H1 (cell line): ENCODE data around the gene LDLRAD4. TPM values are rescaled to one million over a fixed set of nuclear protein-coding genes. Genes with fewer than 3 reads are reported as not detected.

Experiments
- CTCF ChIA-PET: fragments of 300-600 bp; sonication (Branson Sonifier 250); formaldehyde crosslinking; loops from one replicate; lab custom pipeline; 2021; ENCODE audit not compliant: partially characterized antibody; lab: Charles Lee
- POLR2A ChIA-PET: fragments of 300-600 bp; sonication (Branson Sonifier 250); formaldehyde crosslinking; loops from one replicate; lab custom pipeline; 2021; ENCODE audit warnings: inconsistent platforms; ENCODE audit not compliant: partially characterized antibody; lab: Charles Lee
- DNase-seq, 2 experiments: peaks; one replicate each; pipeline versions ENCODE4 v3.0.0 to v3.0.0-alpha.2; 2010 to 2022; ENCODE audit warnings: low spot score in 2 of 2, low read depth in 1 of 2, mixed read lengths in 1 of 2
- FAIRE-seq: peaks from 2 replicates; lab custom pipeline; 2011; peaks lifted over from hg19 to GRCh38; lab: Jason Lieb, UNC
- H2AFZ ChIP-seq: 2 replicates; pipeline ENCODE4 v1.8.1; 2012; ENCODE audit warnings: low read length, inconsistent platforms
- H2AK5ac ChIP-seq: 2 replicates; pipeline ENCODE4 v1.6.1; 2013; ENCODE audit warnings: low read depth, low read length
- H2BK120ac ChIP-seq: replicated peaks from 2 replicates; pipeline ENCODE3; 2013; ENCODE audit warnings: low read depth, low read length, inconsistent platforms
- H2BK12ac ChIP-seq: 2 replicates; pipeline ENCODE4 v1.6.1; 2013; ENCODE audit warnings: low read depth, low read length
- H2BK15ac ChIP-seq: 2 replicates; pipeline ENCODE4 v1.6.1; 2013; ENCODE audit warnings: low read length
- H2BK20ac ChIP-seq: 2 replicates; pipeline ENCODE4 v1.6.1; 2013; ENCODE audit warnings: low read length
- H2BK5ac ChIP-seq: 2 replicates; pipeline ENCODE4 v1.6.1; 2013; ENCODE audit warnings: low read depth, low read length
- H3K14ac ChIP-seq: 2 replicates; pipeline ENCODE4 v1.6.1; 2013; ENCODE audit warnings: inconsistent platforms; ENCODE audit not compliant: insufficient read length
- H3K18ac ChIP-seq: 2 replicates; pipeline ENCODE4 v1.6.1; 2013; ENCODE audit warnings: low read length; ENCODE audit errors: extremely low read depth
- H3K23ac ChIP-seq: 2 replicates; pipeline ENCODE4 v1.6.1; 2013; ENCODE audit warnings: inconsistent platforms; ENCODE audit not compliant: insufficient read length
- H3K23me2 ChIP-seq: 2 replicates; pipeline ENCODE4 v1.6.1; 2013; ENCODE audit warnings: low read depth, low read length
- H3K27ac ChIP-seq: 2 replicates; pipeline ENCODE4 v1.6.1; 2011; ENCODE audit warnings: low read depth, low read length, inconsistent platforms
- H3K27me3 ChIP-seq, 4 experiments: replicated peaks in 1 of 4; 1 replicate in 1 of 4; 2 replicates in 3 of 4; pipeline versions ENCODE4 v1.6.1 to v1.8.1; 2011 to 2013; ENCODE audit warnings: low read length in 3 of 4, mild to moderate bottlenecking in 3 of 4, inconsistent platforms in 2 of 4, mixed read lengths in 2 of 4, moderate library complexity in 1 of 4; ENCODE audit not compliant: control insufficient read depth in 3 of 4, insufficient read depth in 3 of 4; ENCODE audit errors: extremely low read depth in 1 of 4
- H3K36me3 ChIP-seq, 4 experiments: 2 replicates each; pipeline versions ENCODE4 v1.6.1 to v1.8.1; 2011 to 2013; ENCODE audit warnings: mild to moderate bottlenecking in 4 of 4, low read length in 3 of 4, moderate library complexity in 2 of 4, control low read depth in 1 of 4, inconsistent platforms in 1 of 4; ENCODE audit not compliant: insufficient read depth in 4 of 4, control insufficient read depth in 2 of 4
- H3K4ac ChIP-seq: replicated peaks from 2 replicates; pipeline ENCODE3; 2013; ENCODE audit warnings: low read length, low read depth, mixed read lengths, inconsistent platforms; ENCODE audit not compliant: insufficient read length
- H3K4me1 ChIP-seq, 4 experiments: replicated peaks in 1 of 4; 1 replicate in 1 of 4; 2 replicates in 3 of 4; pipeline versions ENCODE4 v1.6.1 to v1.8.1; 2011 to 2013; ENCODE audit warnings: low read length in 3 of 4, inconsistent platforms in 2 of 4, mixed read lengths in 1 of 4; ENCODE audit not compliant: insufficient read depth in 4 of 4, control insufficient read depth in 3 of 4
- H3K4me2 ChIP-seq, 2 experiments: 2 replicates each; pipeline versions ENCODE4 v1.6.1 to v1.8.1; 2011 to 2013; ENCODE audit warnings: low read depth in 2 of 2, low read length in 2 of 2, control low read depth in 1 of 2, inconsistent platforms in 1 of 2, mild to moderate bottlenecking in 1 of 2; ENCODE audit not compliant: insufficient read depth in 1 of 2
- H3K4me3 ChIP-seq, 4 experiments: fragments of 200-600, 300-600 bp in 1 of 4; sonication (generic), shearing (Covaris generic), sonication (Bioruptor Twin) in 1 of 4; 2 replicates each; pipeline versions ENCODE4 v1.5.1 to v1.8.1; 2011 to 2016; ENCODE audit warnings: low read length in 4 of 4, low read depth in 3 of 4, control low read depth in 2 of 4, inconsistent platforms in 2 of 4, mild to moderate bottlenecking in 2 of 4, mixed read lengths in 1 of 4, moderate library complexity in 1 of 4; ENCODE audit not compliant: insufficient read depth in 2 of 4; ENCODE audit errors: extremely low read depth in 1 of 4
- H3K56ac ChIP-seq: replicated peaks from 2 replicates; pipeline ENCODE3; 2013; ENCODE audit warnings: low read depth, mild to moderate bottlenecking, mixed read lengths, low read length, inconsistent platforms; ENCODE audit not compliant: insufficient read length
- H3K79me1 ChIP-seq: 2 replicates; pipeline ENCODE4 v1.6.1; 2013; ENCODE audit warnings: low read depth, low read length, control low read depth
- H3K79me2 ChIP-seq, 2 experiments: 2 replicates each; pipeline versions ENCODE4 v1.6.1 to v1.8.1; 2012 to 2013; ENCODE audit warnings: low read length in 2 of 2, mild to moderate bottlenecking in 2 of 2, inconsistent platforms in 1 of 2; ENCODE audit not compliant: insufficient read depth in 2 of 2, control insufficient read depth in 1 of 2
- H3K9ac ChIP-seq, 4 experiments: replicated peaks in 1 of 4; 1 replicate in 1 of 4; 2 replicates in 3 of 4; pipeline versions ENCODE4 v1.6.1 to v1.8.1; 2011 to 2013; ENCODE audit warnings: low read depth in 3 of 4, low read length in 3 of 4, control low read depth in 2 of 4, mild to moderate bottlenecking in 2 of 4, moderate library complexity in 2 of 4, inconsistent platforms in 1 of 4; ENCODE audit errors: extremely low read depth in 1 of 4
- H3K9me3 ChIP-seq, 2 experiments: 2 replicates each; pipeline versions ENCODE4 v1.6.1 to v1.8.1; 2012 to 2013; ENCODE audit warnings: mild to moderate bottlenecking in 2 of 2, moderate library complexity in 2 of 2, control low read depth in 1 of 2, inconsistent platforms in 1 of 2, low read depth in 1 of 2, low read length in 1 of 2, mixed read lengths in 1 of 2; ENCODE audit not compliant: insufficient read depth in 2 of 2
- H4K20me1 ChIP-seq, 2 experiments: replicated peaks in 1 of 2; 2 replicates each; pipeline versions ENCODE3 to v1.8.1; 2011 to 2013; ENCODE audit warnings: inconsistent platforms in 2 of 2, low read length in 2 of 2, mild to moderate bottlenecking in 1 of 2; ENCODE audit not compliant: insufficient read depth in 2 of 2, control insufficient read depth in 1 of 2
- H4K5ac ChIP-seq: 2 replicates; pipeline ENCODE4 v1.6.1; 2013; ENCODE audit warnings: low read length, low read depth, mixed read lengths, inconsistent platforms; ENCODE audit not compliant: insufficient read length
- H4K8ac ChIP-seq: 2 replicates; pipeline ENCODE4 v1.8.0; 2013; ENCODE audit warnings: mild to moderate bottlenecking, moderate library complexity, low read length, inconsistent platforms; ENCODE audit not compliant: insufficient read depth; ENCODE audit errors: extremely low read depth
- H4K91ac ChIP-seq: replicated peaks from 2 replicates; pipeline ENCODE3; 2013; ENCODE audit warnings: low read length, mixed read lengths, inconsistent platforms; ENCODE audit not compliant: insufficient read length
- BRCA1 ChIP-seq: IDR thresholded peaks from 2 replicates; pipeline ENCODE4 v1.6.1; 2012; ENCODE audit warnings: low read depth, low read length, improper control_type of control experiment
- EP300 ChIP-seq, 2 experiments: IDR thresholded peaks; 1 replicate in 1 of 2; 2 replicates in 1 of 2; pipeline ENCODE4 v1.6.1; 2011 to 2012; ENCODE audit warnings: low read depth in 2 of 2, low read length in 2 of 2, mild to moderate bottlenecking in 2 of 2, borderline replicate concordance in 1 of 2, inconsistent platforms in 1 of 2, moderate library complexity in 1 of 2
- JUN ChIP-seq: IDR thresholded peaks from 2 replicates; pipeline ENCODE4 v1.6.1; 2011; ENCODE audit warnings: low read depth, mild to moderate bottlenecking, improper control_type of control experiment, low read length
- PHF8 ChIP-seq: fragments of 200-600 bp; sonication (generic); conservative IDR thresholded peaks from 2 replicates; pipeline ENCODE4 v1.7.1; 2012; ENCODE audit warnings: low read depth, mild to moderate bottlenecking, inconsistent platforms, low read length, moderate library complexity
- POU5F1 ChIP-seq: IDR thresholded peaks from 2 replicates; pipeline ENCODE4 v1.6.1; 2011; ENCODE audit warnings: low read depth, mild to moderate bottlenecking, low read length, moderate library complexity
- RBBP5 ChIP-seq: IDR thresholded peaks from 2 replicates; pipeline ENCODE4 v1.7.1; 2012; ENCODE audit warnings: low read depth, mild to moderate bottlenecking, inconsistent platforms, low read length, moderate library complexity, borderline replicate concordance
- RFX5 ChIP-seq: IDR thresholded peaks from 2 replicates; pipeline ENCODE4 v1.6.1; 2011; ENCODE audit warnings: low read depth, low read length, improper control_type of control experiment, borderline replicate concordance
- RNF2 ChIP-seq: fragments of 200-900, 300-1000 bp; sonication (generic); IDR thresholded peaks from 2 replicates; pipeline ENCODE4 v1.7.1; 2016; ENCODE audit warnings: borderline replicate concordance, low read depth, mild to moderate bottlenecking, antibody characterized with exemption, low read length; ENCODE audit not compliant: poor library complexity, severe bottlenecking; ENCODE audit errors: missing control alignments
- SIN3A ChIP-seq, 2 experiments: IDR thresholded peaks in 1 of 2; conservative IDR thresholded peaks in 1 of 2; 2 replicates each; pipeline ENCODE4 v1.6.1; 2011 to 2012; ENCODE audit warnings: low read length in 2 of 2, improper control_type of control experiment in 1 of 2, low read depth in 1 of 2, mild to moderate bottlenecking in 1 of 2
- SRF ChIP-seq: IDR thresholded peaks from 2 replicates; pipeline ENCODE4 v1.6.1; 2011; ENCODE audit warnings: mild to moderate bottlenecking, low read depth, low read length, moderate library complexity
- TCF12 ChIP-seq: IDR thresholded peaks from 2 replicates; pipeline ENCODE4 v1.6.1; 2011; ENCODE audit warnings: low read depth, mild to moderate bottlenecking, low read length
- WGBS, 2 experiments: shearing (Covaris generic) in 1 of 2; methylation state at CpG; one replicate each; pipeline versions ENCODE4 v1.1.6 to v1.1.7; 2013 to 2015; ENCODE audit warnings: low lambda C conversion rate in 2 of 2, mixed read lengths in 2 of 2, inconsistent platforms in 1 of 2, low coverage in 1 of 2, missing lambda C conversion rate in 1 of 2; ENCODE audit not compliant: insufficient replicate concordance in 2 of 2, insufficient coverage in 1 of 2, insufficient read length in 1 of 2; ENCODE audit errors: extremely low coverage in 1 of 2, missing lambda C conversion rate in 1 of 2; 5-methylcytosine and 5-hydroxymethylcytosine counted together
- polyA plus RNA-seq, 7 experiments: library from polyadenylated mRNA; depleted of rRNA in 3 of 7; stranded (reverse) in 5 of 7; unstranded in 2 of 7; fragments of >200 nt in 5 of 7; fragments of 200-250 nt in 2 of 7; gene quantifications; 1 replicate in 5 of 7; 2 replicates in 1 of 7; 4 replicates in 1 of 7; pipeline versions ENCODE4 v1.2.1 to v1.2.3, GENCODE V29; 2011 to 2013; ENCODE audit warnings: missing spikeins in 2 of 7, mixed read lengths in 2 of 7
- total RNA-seq: library from RNA; stranded (reverse); fragmentation: NEBNext Ultra II Directional; extraction: Animal tissue kit (Norgen Biotek cat#: 25700); gene quantifications from 2 replicates; pipeline ENCODE4 v1.2.1, GENCODE V29; 2021

LDLRAD4 gene
- total and polyA plus RNA-seq, 2 of the 8 experiments (the other 6 are each of a cell fraction or from before 2014, with no cell fraction given), result 0.77 to 1.4 TPM

DNA sequence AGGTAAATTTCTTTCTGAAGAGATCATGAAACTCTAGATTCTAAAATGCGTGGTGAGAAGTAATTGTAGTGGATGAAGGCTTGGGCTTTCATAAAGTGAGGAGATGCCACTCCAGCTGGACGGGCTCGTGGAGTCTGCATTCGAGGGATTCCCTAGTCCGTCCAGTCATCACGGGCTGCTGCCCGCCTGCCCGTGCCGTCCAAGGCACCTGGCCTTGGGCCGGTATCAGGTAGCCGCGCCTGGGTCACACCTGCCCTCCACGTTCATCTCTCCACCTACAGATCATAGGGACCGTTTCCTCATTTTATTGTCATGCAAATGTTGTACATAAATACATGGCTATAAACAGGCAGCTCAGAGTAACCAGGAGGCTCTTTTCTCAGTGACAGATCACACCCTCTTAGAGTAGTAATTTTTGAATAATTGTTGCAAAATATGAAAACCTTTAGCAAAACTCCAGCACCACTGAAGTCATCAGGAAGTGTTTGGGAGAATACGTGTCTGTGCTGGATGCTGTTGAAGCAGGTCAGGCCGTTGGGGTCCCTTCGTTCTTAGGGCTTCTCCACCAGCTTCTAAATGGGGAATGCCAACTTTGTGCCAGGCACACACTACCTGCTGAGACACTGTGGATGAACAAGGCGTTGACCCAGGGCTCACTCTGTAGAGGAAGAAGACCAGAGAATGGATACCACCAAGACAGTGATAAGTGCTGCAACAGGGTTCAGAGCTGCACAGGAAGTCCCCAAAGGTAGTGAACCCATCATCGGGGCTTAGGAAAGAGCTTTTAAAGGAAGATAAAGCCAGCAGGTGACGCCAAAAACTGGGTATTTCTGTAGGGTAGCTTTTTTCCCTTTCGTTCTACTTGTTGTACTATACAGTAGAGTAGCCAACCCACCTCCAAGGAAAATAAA is 395.3 kb downstream of the LDLRAD4 start:
- no peak overlapping the region for H3K56ac ChIP-seq
- no peak overlapping the region for H2BK12ac ChIP-seq
- WGBS, 2 experiments, result 90% methylated on average over 21 of the region's 21 CpGs; no CpG with 5 or more reads in 1 of the 2 experiments
- H3K4me1 ChIP-seq, result peaks cover 0 to 14% (median 6%) of the 10 kb centered on the region in 4 experiments; a peak in 4 of 7 replicates
- no peak overlapping the region for H2BK15ac ChIP-seq
- H4K5ac ChIP-seq, result no peak overlapping the region
- no peak overlapping the region for H2AK5ac ChIP-seq
- H3K23ac ChIP-seq, result no peak overlapping the region
- H2BK5ac ChIP-seq, result no peak overlapping the region
- no peak overlapping the region for H4K8ac ChIP-seq
- H2AFZ ChIP-seq, result no peak overlapping the region
- H4K20me1 ChIP-seq, result peaks cover 0 to 2% of the 10 kb centered on the region in 2 experiments
- peaks cover 0 to 30% (median 27%) of the 10 kb centered on the region in 4 experiments; a peak in 5 of 7 replicates for H3K27me3 ChIP-seq
- no peak overlapping the region for H4K91ac ChIP-seq
- FAIRE-seq (no peak), DNase-seq (no peak)
- H2BK120ac ChIP-seq, result no peak overlapping the region
- H3K79me1 ChIP-seq, result no peaks in the 10 kb centered on the region
- CTCF ChIA-PET, result interaction anchor here (0.8 to 1.4 kb wide), 4 partner anchors 9 to 58 kb away, joined by 3 to 4 read pairs (median 4); no protein-coding TSS in a partner anchor
- no peaks in the 10 kb centered on the region for H3K36me3 ChIP-seq
- POLR2A ChIA-PET, result no interaction called here
- no peak overlapping the region for H3K9ac ChIP-seq
- no peaks in the 10 kb centered on the region for H3K9me3 ChIP-seq
- no peak overlapping the region for H3K4me3 ChIP-seq
- no peak overlapping the region for H3K14ac ChIP-seq
- H3K27ac ChIP-seq, result no peak overlapping the region
- no peak overlapping the region for H3K4ac ChIP-seq
- no peak overlapping the region for H3K4me2 ChIP-seq
- no peak overlapping the region for H3K18ac ChIP-seq
- no peaks in the 10 kb centered on the region for H3K79me2 ChIP-seq
- no peaks in the 10 kb centered on the region for H3K23me2 ChIP-seq
- H2BK20ac ChIP-seq, result no peak overlapping the region
- no peak for TF ChIP-seq BRCA1
- no peak for TF ChIP-seq JUN
- no peak for TF ChIP-seq SRF
- no peak for TF ChIP-seq SIN3A (conservative IDR thresholded peaks at IDR 0.05 in 1 of 2, IDR thresholded peaks at IDR 0.05 in 1 of 2; ENCODE audit: low read depth in 1 of 2, low read length in 2 of 2)
- no peak for TF ChIP-seq RFX5
- TF ChIP-seq RBBP5, result no peak
- no peak for TF ChIP-seq PHF8
- TF ChIP-seq EP300 (IDR thresholded peaks at IDR 0.05; ENCODE audit: borderline replicate concordance in 1 of 2, low read depth in 2 of 2, low read length in 2 of 2), result no peak
- no peak for TF ChIP-seq RNF2
- no peak for TF ChIP-seq POU5F1
- no peak for TF ChIP-seq TCF12
